A549 treated with Mapracorat at 1 μM for 4 hours (cell line): ENCODE results near the gene NRG3. TPM values are rescaled to one million over a fixed set of nuclear protein-coding genes. Genes with fewer than 3 reads are reported as not detected.

Source experiments
- total RNA-seq: library from RNA; stranded (reverse); fragments of 200-300 nt; extraction: Qiagen RNA extraction; gene quantifications from 5 replicates; pipeline ENCODE4 v1.2.3, GENCODE V29; 2022

The NRG3 gene
- not detected in 5 replicates for total RNA-seq

DNA sequence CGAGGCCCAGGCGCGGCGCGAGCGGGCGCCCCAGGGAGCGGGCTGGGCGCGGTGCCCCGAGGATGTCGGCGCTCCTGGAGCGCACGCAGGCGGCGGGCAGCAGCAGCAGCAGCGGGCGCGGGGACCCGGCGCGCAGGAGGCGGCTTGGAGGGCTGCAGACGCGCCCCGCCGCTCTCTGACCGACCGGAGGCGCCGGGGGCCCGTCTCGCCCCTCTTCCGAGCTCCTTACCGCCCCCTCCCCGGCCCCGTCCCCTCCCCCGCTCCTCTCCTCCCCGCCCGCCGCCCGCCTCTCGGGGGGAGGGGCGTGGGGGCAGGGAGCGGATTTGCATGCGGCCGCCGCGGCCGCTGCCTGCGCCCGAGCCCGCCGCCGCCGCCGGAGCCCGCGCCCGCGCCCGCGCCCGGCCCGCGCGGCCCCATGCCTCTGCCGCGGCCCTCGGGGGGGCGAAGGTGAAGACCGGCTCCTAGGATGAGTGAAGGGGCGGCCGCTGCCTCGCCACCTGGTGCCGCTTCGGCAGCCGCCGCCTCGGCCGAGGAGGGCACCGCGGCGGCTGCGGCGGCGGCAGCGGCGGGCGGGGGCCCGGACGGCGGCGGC, at the start of gene NRG3:
NRG3 (plus strand) TSS at position 320 of the 592 bp plus-strand sequence.

